Caki2 (cell line): ENCODE measurements around the gene ACTN2. TPM values are rescaled to one million over a fixed set of nuclear protein-coding genes. Genes with fewer than 3 reads are reported as not detected.

Experiments
- DNase-seq: peaks from one replicate; pipeline ENCODE4 v3.0.0-alpha.2; 2015; ENCODE audit warnings: low read depth
- in situ Hi-C: cut with HindIII; loops from 2 replicates; pipeline ENCODE4 v1.10.0; 2016; ENCODE audit warnings: low sequenced_read_pairs, low pct_unique_long_range_greater_than_20kb, mixed read lengths
- total RNA-seq: library from RNA; depleted of rRNA; stranded (reverse); fragments of >200 nt; shearing (Covaris generic); gene quantifications from 2 replicates; pipeline ENCODE4 v1.2.3, GENCODE V29; 2014; ENCODE audit warnings: low replicate concordance; rRNA removed

Gene ACTN2
- total RNA-seq, 1 experiment from 2014 or later: 0.71 TPM

DNA sequence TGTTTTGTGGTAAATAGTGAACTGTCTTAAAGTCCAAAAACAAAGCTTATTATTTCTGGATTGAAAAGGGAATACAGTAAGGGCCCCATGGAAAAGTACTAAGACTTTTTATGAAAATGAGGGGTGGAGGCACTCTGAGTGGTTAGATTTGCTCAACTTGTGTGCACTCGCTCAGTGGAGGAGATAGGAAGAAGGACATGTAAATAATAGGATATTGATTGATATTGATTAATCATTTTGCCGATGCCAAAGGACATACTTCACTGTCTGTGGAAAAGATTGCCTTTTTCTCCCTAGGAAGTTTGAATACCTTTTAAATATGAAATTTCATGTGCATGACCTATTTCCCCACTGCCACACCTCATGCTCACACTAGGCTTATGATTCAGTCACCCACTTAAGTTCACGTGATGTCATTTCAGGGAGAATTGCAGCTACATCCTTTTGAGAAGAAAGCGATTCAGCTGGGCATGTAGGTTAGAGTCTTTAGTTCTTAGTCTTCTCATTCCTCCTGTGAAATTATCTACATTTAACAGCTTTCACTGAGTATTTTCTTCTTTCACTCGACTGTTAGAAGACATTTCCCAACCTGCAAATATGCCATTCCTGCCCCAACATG, 113.8 kb downstream of the ACTN2 start:
- in situ Hi-C loops: no loop called here
- no peak for DNase-seq

DNA sequence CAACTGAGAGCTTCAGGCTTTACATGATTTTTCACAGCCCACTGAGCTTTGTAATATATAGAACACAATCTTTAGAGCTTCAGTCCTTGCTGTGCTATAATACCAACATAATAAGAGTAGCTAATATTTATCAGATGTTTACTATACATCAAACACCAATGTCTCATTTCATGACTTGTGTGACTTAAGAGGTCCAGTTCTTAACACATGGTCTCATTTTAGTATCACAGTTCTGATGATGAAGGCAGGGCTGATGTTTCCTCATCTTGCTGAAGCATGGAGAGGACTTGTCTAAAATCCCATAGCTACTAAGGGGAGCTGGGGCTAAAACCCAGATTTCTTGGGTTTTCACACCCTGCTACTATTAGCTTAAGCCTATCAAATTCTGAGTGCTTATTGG, 114.3 kb downstream of the ACTN2 start:
- in situ Hi-C loops: no loop called here
- DNase-seq: no peak

DNA sequence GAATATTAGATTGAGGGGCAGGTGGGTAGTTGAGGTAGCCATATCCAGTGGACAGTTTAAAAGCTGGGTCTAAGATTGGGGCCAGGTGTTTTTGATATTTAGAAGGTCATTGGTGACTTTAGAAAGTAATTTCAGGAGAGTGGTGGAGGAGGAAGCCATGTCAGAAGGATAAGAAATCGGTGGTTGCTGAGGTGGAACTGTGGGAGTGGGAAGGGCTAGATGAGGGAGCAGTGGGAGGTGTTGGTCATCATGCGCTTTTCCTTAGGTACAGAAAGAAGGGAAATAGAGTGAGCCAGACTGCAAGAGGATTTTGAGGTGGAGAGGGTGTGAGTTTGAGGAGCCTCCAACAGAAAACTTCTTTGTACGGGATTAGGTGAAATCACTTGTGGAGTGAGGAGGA, 116.0 kb downstream of the ACTN2 start:
- in situ Hi-C loops: no loop called here
- DNase-seq: no peak

GRCh38 chr1:236806634-236807033, 120.3 kb downstream of the ACTN2 start:
- in situ Hi-C loops: no loop called here
- no peak for DNase-seq

GRCh38 chr1:236808005-236808404, 121.7 kb downstream of the ACTN2 start:
- in situ Hi-C loops: no loop called here
- no peak for DNase-seq

GRCh38 chr1:236808564-236809130, 122.3 kb downstream of the ACTN2 start:
- DNase-seq: no peak
- in situ Hi-C loops: no loop called here

DNA sequence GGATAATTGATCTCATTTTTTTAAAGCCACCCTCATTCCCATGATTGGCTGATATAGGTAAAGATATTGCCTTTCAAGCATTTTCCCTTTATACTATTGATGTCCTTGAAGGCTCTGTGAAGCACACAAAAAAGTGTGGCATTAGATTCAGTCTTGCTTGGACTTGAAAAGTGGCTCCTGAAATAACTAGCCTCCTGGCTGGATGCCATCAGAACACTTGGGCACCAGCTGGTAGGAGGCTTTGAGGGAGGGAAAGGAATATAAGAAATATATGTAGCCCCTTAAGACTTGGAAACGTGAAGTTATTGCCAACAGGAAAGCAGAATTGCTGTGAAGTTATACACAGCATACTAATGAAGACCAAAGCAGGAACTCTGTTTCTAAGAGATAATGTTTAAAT, 122.8 kb downstream of the ACTN2 start:
- in situ Hi-C loops: no loop called here
- DNase-seq: no peak

DNA sequence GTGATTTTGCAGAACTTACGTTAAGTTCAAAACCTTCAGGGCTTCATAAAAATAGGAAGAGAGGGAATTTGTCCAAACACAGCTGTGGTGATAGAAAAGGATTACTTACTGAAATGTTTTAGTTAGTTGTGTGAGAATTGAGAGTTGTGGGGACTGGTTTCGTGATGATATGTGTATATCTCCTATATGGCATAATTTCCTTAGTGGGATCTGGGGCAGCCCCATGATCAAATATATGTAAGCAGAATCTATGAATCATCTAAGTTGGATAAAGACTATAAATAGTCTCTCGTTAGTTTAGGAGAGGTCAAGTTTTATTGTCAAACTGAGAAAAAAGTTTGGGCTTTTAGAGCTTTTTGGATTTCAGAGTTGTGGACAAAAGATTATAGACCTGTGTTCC, 123.7 kb downstream of the ACTN2 start:
- in situ Hi-C loops: no loop called here
- no peak for DNase-seq

- no peak for DNase-seq
- in situ Hi-C loops: no loop called here
Measured at GRCh38 chr1:236812334-236813030, 126.2 kb downstream of the ACTN2 start.

Other genes starting within 250 kb of the ACTN2 start
- gene LGALS8, start 162.5 kb upstream of the ACTN2 start, total RNA-seq: 33.3 and 59.0 TPM in 2 replicates
- 1.6 and 5.1 TPM in 2 replicates for gene HEATR1, start 82.0 kb upstream of the ACTN2 start, total RNA-seq
- gene MTR, start 108.8 kb downstream of the ACTN2 start, total RNA-seq: 10.0 and 13.8 TPM in 2 replicates